Renal cortex interstitium (tissue), 11 donors: ENCODE measurements around the gene SNORC. TPM values are rescaled to one million over a fixed set of nuclear protein-coding genes. Genes with fewer than 3 reads are reported as not detected.

Source experiments
- DNase-seq, 11 donors: peaks; one replicate each; pipeline ENCODE4 v3.0.0-alpha.2; 2013; ENCODE audit warnings: low read depth in 9 of 11, low spot score in 4 of 11; ENCODE audit errors: extremely low read depth in 1 of 11
- polyA plus RNA-seq, 3 donors: library from polyadenylated mRNA; unstranded; fragments of 120-200 nt; gene quantifications; one replicate each; pipeline ENCODE4 v1.2.1, GENCODE V29; 2013; ENCODE audit not compliant: insufficient read length in 3 of 3

SNORC gene
- polyA plus RNA-seq, 3 donors: 1.3 to 3.4 (median 2.8) TPM

DNA sequence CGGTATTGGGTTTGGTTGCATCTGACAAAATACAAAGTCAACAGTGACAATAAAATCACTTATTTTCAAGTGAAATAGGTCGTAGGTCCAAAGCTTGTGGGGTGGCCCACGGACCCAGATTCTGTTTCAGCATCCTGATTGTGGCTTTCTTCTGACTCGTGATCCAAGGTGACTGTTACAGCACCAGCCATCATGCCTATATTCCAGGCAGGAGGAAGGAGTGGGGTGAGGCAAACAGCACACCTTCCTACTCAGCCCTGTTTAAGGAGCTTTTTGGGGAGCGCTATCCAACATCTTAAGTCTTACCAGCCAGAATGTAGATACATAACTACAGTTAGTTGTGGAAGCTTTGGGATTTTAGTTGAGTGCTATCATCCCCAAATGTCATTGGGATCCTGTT lies 8.7 kb upstream of the SNORC start:
- DNase-seq: no peak

DNA sequence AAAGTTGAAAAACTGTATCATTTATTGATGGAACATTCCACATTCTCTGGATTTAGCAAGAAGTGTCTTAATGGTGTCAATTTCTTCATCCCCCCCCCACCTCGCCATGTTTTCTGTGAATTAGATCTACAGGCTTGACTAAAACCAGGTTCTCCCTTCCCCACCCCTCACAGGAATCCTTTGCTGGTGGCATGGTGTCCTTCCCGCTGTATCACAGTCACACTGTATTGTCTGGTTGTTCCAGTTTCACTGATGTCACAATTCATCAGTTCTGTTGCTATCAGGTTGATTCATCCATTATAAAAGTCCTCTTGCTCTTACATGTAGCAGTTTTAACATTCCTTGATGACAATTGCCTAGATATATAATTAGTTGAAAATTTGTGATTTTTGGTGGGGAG lies 6.1 kb upstream of the SNORC start:
- no peak for DNase-seq

DNA sequence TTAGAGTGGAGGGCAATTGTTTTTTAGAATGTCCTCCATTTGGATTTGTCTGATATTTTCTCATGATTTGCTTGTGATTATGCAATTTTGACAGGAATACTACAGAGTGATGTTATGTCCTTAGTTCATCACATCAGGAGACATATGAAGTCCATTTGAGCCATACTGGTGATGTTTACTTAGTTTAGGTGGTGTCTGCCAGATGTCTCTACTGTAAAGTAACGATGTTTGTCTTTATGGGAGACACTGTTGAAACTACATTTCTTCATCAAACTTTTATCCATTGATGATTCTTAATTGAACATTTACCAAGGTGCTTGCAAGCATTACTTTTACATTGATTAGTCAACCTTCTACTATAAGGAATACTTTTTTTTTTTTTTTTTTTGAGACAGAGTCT lies 4.9 kb upstream of the SNORC start:
- no peak for DNase-seq

DNA sequence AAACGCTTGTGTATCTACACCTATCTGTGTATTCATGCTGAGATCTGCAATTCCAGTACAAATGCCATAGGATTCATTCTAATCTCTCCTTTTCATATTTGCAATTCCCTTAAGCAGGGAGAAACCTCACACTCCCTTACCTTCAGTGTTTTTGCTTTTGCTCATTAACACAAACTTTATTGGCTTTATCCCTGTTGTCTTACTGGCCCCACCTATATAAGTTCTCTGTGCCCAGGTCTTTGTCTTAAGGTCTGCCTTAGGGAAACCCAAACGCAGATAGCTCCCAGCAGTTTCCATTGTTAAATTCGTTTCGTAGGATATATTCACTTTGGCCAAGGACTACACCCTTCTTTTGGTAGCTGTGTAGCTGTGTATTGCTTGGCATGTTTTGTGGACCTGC lies 4.0 kb upstream of the SNORC start:
- no peak for DNase-seq

DNA sequence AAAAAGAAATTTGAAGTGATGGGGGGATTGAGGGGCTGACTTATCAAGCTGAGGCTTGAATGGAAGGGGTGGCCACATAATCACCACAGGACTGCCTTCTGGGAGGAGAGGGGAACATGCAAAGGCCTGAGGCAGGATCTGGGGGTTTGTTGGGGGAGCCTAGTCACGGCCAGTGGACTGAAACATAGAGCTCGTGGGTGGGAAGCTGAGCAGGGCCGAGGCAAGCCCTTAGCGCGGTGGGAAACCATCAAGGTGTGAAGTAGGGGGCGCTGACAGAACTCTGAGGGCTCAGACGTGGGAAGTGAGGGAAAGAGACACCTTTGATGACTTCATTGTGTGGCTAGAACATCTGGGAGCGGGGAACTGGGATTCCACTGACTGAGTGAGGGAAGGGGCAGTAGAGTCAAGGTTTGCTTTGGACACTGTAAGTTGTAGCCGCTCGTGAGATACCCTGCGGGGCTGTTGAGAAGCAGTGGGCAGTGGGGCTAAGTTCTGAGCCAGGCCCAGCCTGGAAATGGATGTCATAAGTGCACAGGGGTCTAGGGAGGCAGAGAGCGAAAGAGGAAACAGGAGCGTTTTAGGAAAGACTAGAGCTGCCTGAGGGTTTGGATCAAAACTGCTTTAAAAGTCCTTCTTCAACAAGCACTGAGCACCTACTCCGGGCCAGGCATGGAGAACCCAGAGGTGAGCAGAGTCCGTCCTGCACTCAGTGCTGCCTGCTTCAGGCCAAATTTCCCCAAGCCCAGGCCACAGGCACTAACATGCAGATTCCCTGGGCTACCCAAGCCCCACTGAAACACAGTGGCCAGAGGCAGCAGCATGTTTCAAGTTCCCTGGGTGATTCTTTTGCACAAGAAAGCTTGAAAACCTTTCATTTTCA lies 686 bp upstream of the SNORC start:
- no peak for DNase-seq

DNA sequence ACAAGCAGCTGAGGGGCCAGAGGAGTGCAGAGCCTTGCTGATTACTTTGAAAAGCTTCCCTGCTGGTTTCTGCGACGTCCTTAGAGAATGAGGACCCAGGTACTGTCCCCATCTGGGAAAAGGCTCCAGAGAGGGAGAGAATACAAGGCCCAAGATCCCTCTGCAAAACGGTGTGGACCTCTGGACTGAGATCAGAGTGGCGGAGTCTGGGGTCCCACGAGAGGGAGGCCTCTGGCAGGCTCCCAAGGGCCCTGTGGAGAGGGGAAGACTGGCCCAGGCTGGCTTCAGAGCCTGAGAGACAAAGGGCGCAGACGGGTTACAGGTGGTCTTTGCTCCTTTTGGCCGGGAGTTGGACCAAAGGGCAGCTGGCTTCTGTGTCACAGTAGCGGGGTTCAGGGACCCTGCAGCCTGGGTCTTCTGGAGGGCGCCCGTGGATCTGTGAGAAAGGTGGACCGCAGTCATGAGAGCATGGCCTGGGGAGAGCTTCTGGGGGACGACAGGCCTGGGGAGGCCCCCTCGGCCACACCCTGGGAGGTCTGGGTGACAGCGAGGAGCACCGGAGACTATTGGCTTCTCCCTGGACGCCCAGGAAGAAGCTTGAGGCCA lies 805 bp downstream of the SNORC start:
- no peak for DNase-seq

DNA sequence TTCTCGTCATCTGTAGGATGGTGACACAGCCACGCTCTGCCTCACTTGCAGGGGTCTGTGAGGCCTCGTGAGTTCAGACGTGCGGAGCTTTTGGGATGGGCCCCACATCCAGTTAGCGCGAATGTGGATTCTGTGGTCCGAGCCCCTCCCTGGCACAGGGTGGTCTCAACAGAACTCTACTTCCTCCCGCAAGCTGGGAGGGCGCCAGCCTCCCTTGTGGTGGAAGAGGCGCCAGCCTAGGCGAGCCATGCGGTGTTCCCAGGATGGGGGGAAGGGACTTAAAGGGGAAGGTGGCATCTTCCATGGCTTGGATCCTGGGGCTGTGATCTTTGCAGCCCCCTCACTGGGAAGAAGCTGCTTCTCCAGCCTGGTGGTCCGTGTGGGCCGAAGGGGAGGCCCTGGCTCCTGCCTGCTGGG lies 1.4 kb downstream of the SNORC start:
- no peak for DNase-seq

DNA sequence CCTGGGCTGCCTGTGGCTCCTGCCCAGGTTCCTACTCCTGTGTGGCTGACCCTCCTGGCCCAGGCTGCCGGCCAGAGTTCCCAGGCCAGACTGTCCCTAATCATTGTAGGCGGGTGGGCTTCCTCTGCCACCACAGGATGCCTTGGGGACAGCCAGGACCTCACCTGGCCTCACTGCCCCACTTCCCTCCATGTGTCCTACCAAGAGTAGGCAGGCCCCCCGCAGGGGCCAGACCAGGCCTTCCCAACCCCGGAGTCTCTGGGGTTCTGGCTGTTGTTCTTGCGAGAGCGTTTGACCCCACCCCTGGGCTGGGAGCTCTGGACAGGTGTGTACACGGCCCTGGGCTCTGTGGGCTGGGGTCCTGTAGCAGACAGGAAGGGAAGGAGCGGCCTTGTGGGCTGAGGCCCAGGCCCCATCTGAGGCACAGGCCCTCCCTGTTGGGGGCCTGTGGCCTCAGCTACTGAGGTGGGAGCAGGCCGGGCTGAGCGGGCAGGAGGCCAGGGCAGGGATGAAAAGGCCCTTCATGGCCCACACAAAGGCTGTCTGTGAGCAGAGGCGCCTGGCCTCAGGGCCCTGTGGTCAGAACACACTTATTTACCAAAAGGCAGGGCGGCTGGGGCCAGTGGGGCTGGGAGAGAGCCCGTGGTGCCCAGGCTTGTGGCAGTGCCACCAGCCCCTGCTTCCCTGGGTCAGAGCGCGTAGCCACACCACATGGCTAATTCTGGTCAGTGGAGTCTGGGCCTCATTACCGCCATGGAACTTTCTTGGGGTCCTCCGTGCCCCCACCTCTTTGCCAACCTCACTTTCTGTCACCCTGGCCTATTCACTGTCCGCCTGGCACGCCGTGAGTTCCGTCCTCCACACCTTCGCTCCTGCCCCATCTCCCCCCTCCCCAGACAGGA lies 2.0 kb downstream of the SNORC start:
- DNase-seq: no peak

DNA sequence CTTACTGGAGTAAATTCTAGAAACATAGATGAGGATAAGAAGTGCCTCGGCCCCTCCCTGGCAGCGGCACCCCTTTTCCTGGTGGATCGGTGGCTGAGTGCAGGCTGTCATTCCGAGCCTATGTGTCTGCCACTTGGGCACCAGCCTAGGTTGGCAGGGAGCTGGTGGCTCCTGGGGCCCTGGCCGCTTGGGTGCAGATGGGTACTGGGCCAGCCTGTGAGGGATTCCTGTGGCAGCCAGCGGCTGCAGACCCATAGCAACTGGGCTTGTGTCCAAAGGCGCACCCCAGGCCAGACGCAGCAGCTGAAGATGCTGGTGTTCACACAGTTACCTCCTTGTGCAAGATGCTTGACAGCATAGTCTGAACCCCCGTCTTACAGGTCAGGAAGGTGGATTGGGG lies 2.8 kb downstream of the SNORC start:
- DNase-seq: no peak

DNA sequence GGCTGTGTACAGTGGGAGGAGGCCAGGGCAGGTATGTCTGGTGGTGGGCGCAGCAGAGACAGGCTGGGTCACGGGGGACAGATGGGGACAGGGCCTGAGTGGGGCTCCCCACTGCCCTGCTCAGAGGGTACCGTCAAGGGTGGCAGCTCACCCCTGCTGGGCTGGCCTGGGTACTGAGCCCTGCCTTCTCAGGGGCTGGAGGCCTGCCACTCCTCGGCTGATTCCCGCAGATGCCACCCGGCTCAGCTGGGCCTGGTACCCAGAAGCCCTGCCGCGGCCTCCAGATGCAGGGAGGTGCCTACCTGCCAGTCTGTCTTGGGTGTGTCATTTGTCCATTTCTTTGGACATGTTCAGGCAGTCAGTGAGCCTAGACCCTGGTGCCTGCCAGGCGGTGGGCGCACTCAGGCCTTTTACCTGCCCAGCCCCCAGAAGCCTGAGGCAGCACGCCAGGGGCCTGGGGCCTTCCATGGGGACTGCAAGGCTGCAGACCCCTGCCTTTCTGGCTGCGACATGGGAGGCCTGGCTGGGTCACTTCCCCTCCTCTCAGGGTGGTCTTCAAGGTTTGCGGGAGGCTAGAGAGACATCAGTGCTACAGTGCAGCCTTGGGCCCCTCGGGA lies 3.3 kb downstream of the SNORC start:
- no peak for DNase-seq

DNA sequence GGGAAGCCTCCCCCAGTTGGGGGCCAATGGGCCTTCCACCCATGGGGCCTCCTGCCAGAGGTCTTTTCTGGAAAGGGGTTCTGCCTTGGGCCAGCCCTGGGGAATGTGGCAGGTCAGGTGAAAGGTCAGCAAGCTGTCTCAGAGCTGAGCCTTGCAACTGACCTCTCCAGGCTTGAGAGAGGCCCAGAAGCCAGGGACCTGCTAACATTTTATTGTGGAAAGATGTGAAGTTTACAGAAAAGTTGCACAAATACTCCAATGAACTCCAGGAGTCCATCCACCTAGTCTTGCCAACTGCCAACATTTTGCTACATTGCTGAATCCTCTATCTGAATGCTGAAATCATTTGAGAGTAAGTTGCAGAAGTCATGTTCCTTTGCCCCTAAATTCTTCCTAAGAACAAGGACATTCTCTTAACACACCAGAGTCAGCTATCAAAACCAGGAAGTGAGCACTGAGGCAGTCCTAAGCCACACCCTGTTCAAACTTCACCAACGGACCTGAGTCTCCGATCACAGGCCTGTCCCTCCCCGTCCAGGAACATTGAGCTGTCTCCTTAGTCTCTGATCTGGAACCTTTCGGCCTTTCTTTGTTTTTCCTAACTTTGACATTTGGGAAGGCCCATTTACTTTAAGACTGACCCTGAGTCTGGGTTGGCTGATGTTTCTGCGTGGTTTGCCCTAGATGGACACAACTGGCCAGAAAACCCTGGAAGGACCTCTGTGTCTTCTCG lies 4.0 kb downstream of the SNORC start:
- no peak for DNase-seq

DNA sequence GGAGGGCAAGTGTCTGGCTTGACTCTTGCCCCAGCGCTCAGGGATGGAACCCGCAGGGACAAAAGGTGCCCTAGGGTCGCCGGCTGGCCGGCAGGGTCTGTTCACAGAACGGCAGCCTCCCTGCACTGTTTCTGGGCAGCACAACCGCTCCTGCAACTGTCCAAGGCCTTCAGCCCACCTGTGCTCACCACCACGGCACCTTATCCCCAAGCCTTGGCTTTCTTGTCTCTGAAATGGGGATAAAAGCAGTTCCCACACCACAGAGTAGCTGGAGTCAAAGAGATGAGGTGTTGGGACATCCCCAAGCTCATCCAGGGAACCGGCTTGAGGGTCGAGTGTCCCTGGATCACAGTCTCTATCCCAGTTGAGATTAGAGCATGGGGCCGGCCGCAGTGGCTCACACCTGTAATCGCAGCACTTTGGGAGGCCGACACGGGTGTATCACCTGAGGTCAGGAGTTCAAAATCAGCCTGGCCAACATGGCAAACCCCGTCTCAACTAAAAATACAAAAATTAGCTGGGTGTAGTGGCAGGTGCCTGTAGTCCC lies 4.7 kb downstream of the SNORC start:
- DNase-seq: no peak

DNA sequence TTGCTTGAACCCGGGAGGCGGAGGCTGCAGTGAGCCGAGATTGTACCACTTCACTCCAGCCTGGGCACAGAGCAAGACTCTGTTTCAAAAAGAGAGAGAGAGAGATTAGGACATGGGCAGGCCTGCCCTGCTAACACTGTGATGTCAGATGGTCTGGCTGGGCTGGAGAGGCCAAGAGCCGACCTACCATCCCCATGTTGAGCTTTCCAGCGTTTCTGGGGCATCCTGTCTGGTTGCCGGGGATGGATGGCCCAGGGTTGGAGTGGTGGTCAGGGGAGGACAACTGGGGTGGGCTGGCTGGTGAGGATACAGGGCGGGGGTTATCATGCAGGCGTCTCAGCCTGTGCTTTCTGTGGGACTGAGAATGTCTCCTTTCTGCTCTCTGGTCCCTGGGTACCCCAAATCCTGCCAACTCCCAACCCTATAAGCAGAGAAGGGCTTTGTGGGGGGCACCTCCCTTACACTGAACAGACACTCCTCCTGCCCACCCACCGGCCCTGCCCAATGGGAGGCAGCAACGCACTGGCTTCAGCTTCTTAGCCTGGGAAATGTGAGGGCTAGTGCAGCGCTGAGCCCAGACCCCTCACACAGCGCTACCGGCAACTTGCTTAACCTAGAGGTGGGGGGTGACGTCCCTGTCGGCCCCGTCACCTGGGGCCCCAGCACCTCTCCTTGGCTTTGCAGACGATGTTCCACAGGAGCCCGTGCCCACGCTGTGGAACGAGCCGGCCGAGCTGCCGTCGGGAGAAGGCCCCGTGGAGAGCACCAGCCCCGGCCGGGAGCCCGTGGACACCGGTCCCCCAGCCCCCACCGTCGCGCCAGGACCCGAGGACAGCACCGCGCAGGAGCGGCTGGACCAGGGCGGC lies 5.4 kb downstream of the SNORC start:
- no peak for DNase-seq

DNA sequence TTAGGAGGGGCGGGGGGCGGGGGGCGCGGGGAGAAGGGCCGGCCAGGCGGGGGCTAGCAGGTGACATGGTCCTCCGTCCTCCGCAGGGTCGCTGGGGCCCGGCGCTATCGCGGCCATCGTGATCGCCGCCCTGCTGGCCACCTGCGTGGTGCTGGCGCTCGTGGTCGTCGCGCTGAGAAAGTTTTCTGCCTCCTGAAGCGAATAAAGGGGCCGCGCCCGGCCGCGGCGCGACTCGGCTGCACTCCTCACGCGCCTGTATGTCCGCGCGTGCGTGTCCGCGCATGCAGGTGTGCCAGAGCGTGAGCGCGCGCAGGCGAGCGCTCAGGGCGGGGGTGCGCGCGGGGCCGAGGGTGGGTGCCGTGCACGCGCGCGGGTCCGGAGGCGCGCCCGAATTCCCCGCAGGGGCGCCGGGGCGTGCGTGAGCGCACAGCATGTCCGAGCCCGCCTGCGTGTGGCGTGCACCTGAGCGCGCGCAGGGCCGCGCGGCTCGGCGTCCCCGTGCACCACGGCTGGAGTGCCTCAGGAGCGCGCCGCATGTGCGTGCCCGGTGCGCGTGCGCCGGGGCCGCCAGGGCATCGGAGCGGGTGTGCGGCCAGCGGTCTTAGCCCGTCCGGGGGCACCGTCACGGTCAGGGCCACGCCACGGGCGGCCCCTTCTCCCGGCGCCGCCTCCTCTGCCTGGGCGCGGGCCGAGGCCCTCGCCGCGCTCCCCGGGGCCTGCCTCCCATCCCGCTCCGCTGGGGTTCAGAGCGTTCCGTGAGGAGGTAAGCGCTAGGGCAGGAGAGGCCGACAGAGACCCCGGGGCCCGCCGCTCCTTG lies 6.3 kb downstream of the SNORC start:
- peak in 3 of 11 donors; percentile 25 to 38 (median 31) for DNase-seq

DNA sequence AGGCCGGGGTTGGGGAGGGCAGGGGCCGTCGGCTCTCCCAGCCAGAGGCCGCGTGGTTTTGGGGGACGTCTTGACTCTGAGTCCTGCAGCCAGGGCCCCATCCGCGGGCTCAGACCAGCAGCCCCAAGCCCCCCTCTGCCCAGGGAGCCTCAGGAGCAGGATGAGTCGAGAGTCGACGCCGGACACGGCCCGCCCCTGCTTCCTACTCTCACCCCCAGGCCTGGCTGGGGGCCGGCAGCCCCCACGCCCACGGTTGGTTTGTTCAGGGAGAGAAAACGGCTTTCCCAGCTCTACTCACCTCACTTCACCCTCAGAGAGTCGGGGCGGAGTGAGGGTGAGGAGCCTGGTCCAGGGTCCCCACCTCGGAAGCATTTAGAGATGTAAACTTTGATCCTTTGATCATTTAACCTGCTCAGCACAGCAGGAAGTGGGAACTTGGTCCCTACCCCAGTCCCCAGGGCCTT lies 6.9 kb downstream of the SNORC start:
- no peak for DNase-seq

DNA sequence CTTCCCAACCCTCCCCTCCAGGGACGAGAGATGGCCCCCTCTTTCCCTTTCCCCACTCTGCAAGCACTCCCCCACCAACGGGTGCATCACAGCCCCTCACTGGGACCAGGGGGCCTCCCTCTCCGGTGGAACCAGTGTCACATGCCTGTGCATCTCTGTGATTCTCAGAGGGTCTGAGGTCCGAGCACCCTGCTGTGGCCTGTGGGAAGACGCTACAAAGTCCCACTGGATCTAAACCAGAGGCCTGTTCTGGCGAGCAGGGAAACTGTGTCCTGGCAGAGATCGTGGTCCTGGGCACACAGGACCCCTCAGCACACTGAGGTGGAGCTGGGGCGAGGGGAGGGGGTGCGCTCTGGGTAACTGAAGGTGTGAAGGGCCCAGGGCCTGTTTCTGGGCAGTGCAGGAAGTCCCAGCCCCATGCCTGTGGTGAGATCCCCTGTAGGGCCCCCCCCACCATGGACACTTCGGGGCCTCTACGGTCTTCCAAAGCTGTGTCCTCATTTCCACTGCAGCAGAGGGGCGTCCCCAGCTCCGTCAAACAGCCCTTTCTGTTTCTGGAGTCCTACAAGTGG lies 8.0 kb downstream of the SNORC start:
- DNase-seq: no peak
